SK-N-MC (cell line): Measurements from ENCODE around the gene RNF5.

Source experiments
- EZH2 ChIP-seq: fragments of 200-600 bp; sonication (generic); IDR thresholded peaks from one replicate; pipeline ENCODE4 v1.6.1; 2017; ENCODE audit warnings: antibody characterized with exemption
- POLR2AphosphoS5 ChIP-seq: IDR thresholded peaks from 2 replicates; pipeline ENCODE4 v1.6.1; 2012; ENCODE audit warnings: mild to moderate bottlenecking, low read depth, low read length, borderline replicate concordance

DNA sequence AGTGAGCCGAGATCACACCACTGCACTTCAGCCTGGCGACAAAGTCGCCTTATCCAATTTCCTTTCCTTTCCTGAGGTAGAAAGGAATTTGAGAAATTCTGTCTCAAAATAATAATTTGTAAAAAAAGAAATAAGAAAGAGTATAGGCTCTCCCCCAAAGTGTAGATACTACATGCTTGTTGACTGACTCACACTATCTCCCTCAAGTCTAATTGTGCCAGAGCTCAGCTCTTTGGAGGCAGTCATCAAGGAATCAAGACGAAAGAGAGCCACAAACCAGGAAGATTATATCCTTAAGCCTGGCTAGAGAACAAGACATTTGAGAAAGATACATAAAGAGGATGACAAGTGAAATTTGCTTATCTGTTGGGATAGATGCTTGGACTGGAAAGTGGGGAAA is 44.4 kb upstream of the RNF5 start:
- TF ChIP-seq POLR2AphosphoS5 (no peak), EZH2 (no peak)
